Activated CD4-positive, CD25-positive, alpha-beta regulatory T cell treated with anti-CD3 and anti-CD28 coated beads, Interleukin-2, amount 50 U/mL, for 24 hours (primary cell): ENCODE data around the gene BTG4.
A peak's percentile ranks its signal among the peaks of the same experiment; 100 is the strongest.

Experiments
- ATAC-seq, 2 donors: fragments of 150-1000 bp; cut with Tn5 transposase; one replicate each; pipeline ENCODE4 v1.10.0; 2021; ENCODE audit warnings: mild to moderate bottlenecking in 1 of 2, moderate library complexity in 1 of 2

The BTG4 gene

GRCh38 chr11:111535281-111535680, 23.1 kb upstream of the BTG4 start:
- no peak for ATAC-seq

DNA sequence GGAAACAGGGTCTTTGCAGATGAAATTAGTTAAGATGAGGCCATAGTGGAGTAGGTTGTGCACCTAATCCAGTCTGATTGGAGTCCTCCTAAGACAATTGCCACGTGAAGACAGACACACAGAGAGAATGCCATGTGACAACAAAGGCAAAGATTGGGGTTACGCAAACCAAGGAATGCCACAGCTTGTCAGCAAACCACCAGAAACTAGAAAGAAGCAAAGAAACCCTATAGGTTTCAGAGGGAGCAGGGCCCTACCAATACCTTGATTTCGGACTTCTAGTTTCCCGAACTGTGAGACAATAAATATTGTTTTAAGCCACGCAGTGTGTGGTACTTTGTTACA, 20.2 kb upstream of the BTG4 start:
- ATAC-seq = no peak

DNA sequence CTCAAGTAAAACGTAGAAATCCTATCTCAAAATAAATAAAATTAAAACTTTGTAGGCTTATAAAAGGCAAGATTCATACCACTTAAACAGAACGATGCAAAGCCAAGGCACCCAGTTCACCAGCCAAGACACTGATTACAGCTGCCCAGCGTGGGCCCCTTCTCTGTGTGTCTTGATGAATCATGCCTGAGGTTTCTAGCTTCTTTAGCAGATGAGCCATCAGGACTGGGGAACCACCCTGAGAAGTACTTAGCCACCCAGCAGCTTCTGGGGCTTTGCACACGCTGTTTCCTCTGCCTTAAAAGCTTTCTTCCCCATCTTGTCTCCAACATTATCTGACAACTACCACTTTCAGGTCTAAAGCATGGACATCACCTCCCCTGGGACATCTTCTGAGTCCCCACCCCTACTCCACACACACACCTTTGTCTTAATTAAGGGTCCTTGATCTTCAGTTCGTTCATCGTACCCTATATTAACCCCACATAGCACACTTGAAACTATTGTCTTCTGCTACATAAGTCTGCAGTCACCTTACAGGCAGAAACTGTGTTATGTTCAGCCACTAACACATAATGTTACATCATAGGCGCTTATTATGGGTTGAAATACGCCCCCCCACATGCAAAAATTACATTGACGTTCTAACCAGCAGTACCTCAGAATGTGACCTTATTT, 19.6 kb upstream of the BTG4 start:
- ATAC-seq = peak; percentile 97 to 98

- ATAC-seq = peak; percentile 24 to 26
Measured at GRCh38 chr11:111531136-111531535, 18.9 kb upstream of the BTG4 start.

DNA sequence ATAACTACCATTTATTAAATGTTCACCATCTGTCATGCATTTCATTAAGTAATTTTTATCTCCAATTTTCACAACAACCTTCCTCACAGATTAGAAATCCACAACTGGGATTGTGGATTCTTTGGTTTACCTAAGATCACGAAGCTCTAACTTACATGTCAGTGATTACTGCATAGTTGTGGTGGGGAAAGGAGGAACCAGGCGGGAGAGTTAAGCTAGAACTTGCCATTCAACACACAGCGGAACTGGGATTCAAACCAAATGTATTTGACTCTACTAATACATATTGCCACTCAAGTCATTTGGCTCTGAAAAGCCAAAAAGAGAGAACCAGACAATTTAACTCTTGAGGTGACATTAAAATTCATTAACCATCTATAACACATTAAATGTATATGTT, 17.9 kb upstream of the BTG4 start:
- no peak for ATAC-seq

- ATAC-seq = no peak
Measured at GRCh38 chr11:111528557-111528956, 16.4 kb upstream of the BTG4 start.

GRCh38 chr11:111527279-111527678, 15.1 kb upstream of the BTG4 start:
- ATAC-seq = no peak

GRCh38 chr11:111526501-111526900, 14.3 kb upstream of the BTG4 start:
- peak; percentile 71 to 77 for ATAC-seq

DNA sequence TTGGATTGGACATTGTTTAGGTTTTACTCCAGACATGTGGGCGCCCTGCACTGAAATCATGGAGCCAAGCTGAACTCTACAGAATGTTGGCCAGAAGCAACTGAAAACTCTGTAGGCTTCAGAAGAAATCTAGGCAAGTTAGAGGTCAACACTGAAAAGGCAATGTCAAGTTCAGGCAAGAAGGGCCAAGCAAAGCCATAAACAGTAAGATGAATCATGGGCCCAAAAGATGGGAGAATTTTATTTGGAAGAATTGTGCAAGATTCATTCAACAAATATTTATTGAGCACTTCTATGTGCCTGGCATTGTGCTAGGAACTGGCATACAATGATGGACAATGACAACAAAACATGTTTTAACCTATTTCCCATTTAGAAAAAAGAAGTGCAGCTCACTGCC, 13.3 kb upstream of the BTG4 start:
- no peak for ATAC-seq

DNA sequence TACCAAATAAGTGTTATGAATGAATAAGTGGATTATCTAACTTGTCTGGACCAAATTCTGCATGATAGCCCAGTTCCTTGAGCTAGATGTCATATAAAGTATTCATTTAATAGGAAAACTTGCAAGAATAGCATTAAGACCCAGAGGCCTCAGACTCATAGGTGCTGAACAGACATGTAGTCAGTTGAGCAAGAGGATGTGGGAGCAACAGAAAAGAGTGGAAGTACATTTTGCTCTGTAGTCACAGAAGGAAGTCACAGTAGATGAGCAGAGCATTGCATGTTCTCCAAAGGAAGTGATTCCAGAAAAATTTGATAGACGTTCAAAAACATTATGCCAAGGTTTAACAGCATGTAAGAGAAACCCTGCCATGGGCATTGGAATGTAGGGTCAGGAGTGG, 11.9 kb upstream of the BTG4 start:
- no peak for ATAC-seq

DNA sequence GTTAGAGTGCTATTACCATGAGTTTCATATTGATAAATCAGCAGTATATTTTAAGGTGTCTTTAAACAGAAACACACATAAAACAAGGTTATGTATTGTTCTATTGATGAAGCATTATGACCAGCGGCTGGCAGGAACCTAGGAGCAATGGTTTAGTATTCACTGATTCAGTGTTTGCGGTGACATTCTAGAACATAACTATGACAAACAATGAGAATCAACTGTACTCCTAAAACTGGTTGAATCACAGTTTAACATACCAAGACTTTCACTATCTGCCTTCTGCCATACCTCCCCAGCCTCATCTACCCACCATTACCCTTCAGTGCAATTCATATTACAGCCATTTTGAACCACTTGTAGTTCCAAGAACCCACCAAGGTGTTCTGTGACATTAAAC, 11.2 kb upstream of the BTG4 start:
- ATAC-seq = peak; percentile 42 to 63

DNA sequence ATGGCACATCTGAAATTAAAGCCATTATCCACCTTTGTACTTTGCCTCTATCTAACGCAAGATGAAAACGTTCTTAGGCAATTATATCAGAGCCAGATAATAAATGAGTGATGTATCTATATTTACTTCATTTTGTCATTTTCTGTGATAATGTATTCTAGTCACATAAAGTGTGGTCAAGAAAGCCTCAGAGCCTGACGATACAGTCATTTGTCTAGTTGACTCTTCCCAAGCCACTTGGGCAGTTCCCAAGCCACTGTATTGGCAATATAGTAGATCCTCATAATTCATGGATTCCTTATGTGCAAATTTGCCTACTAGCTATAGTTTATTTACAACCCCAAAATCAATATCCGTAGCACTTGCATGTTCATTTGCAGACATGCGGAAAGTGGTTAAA, 10.2 kb upstream of the BTG4 start:
- ATAC-seq = no peak

- peak in 1 of 2 donors; percentile 5 for ATAC-seq
Measured at GRCh38 chr11:111521135-111521534, 8.9 kb upstream of the BTG4 start.

DNA sequence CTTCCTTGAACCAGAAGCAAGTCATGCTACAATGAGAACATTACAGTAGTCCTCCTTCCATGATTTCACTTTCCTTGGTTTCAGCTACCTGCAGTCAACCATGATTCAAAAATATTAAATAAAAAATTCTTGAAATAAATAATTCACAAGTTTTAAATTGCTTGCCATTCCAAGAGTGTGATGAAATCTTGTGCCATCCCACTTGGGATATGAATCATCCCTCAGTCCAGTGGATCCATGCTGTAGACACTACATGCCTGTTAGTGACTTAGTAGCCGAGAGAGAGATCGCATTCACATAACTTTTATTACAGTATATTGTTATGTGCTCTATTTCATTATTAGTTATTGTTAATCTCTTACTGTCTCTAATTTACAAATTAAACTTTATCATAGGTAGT, 8.4 kb upstream of the BTG4 start:
- ATAC-seq = no peak

- no peak for ATAC-seq
Measured at GRCh38 chr11:111518668-111519067, 6.5 kb upstream of the BTG4 start.

- ATAC-seq = no peak
Measured at GRCh38 chr11:111515591-111515990, 3.4 kb upstream of the BTG4 start.

- ATAC-seq = no peak
Measured at GRCh38 chr11:111514216-111515031, 2.2 kb upstream of the BTG4 start, which contains the start of gene HOATZ. TSS of gene HOATZ (plus strand) at chr11:111514778. CDS start at chr11:111514785, 7 bp downstream.

- peak; percentile 28 to 49 for ATAC-seq
Measured at GRCh38 chr11:111513240-111513605, 1.0 kb upstream of the BTG4 start.

- ATAC-seq = no peak
Measured at GRCh38 chr11:111510311-111510710, 1.9 kb downstream of the BTG4 start.

- ATAC-seq = no peak
Measured at GRCh38 chr11:111502611-111503010, 9.6 kb downstream of the BTG4 start.

- no peak for ATAC-seq
Measured at GRCh38 chr11:111500481-111500880, 11.7 kb downstream of the BTG4 start.

DNA sequence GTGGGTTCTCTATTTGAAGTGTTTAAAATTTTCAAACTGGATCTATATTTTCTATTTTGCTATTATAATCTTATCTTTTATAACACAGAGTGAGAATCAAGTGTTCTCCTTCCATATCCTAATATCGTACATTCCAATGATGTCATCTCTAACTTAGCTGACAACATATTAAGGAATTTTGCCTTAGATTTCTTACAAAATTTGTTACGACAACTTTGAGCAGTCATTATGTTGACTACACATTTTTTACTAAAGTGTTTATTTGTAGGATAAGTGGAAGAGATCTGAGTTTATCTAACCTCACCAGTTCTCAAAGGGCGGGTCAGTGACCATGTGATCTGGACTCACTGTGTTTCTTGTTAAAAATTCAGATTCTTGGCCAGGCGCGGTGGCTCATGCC, 12.7 kb downstream of the BTG4 start:
- ATAC-seq = no peak

DNA sequence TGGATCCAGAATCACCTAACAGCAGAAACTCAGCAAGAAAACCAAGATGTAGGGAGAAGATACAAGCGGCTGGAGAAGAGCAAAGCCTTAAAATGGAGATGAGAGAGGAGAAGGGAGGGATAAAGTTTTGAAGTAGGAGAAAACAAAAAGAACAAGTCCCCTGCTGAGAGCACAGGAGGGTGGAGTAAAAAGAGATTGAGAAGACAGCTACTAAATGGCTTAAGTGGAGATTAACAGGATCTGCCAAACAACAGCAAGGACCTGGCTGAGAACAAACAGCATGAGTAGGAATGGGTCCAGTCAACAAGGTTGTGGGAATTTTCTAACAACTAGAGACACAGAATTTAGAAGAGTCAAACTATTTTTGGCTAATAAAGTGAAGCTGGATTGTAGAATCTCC, 18.1 kb downstream of the BTG4 start:
- ATAC-seq = no peak

- ATAC-seq = no peak
Measured at GRCh38 chr11:111490496-111490895, 21.7 kb downstream of the BTG4 start.

DNA sequence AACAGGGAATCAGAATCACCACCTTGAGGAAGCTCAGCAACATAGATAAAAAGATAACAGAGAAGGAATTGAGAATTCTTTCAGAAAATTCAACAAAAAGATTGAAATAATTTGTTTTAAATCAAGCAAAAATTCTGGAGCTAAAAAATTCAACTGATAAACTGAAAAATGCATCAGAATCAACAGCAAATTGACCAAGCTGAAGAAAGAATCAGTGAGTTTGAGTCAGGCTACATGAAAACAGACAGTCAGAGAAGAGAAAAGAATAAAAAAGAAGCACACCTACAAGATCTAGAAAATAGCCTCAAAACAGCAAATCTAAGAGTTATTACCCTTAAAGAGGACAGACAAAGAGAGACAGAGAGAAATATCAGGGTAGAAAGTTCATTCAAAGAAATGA, 28.8 kb downstream of the BTG4 start:
- ATAC-seq = no peak
